A549 (cell line): Measurements from ENCODE around the gene GAP43.

Experiments used
- CBX8 ChIP-seq: fragments of 200-600 bp; sonication (generic); IDR thresholded peaks from 2 replicates; pipeline ENCODE4 v1.6.1; 2016
- CTCF ChIP-seq: fragments of >200 bp; sonication (Bioruptor Twin); formaldehyde crosslinking; IDR thresholded peaks from 3 replicates; pipeline ENCODE4 v1.5.1; 2016
- EP300 ChIP-seq, 2 experiments: fragments of >200 bp; sonication (Bioruptor Twin); formaldehyde crosslinking; IDR thresholded peaks; 2 replicates in 1 of 2; 3 replicates in 1 of 2; pipeline ENCODE4 v1.6.1; 2016 to 2017
- HDAC2 ChIP-seq: fragments of 200-600 bp; sonication (generic); IDR thresholded peaks from 2 replicates; pipeline ENCODE4 v1.6.1; 2016
- HES2 ChIP-seq: fragments of >200 bp; sonication (Bioruptor Twin); formaldehyde crosslinking; IDR thresholded peaks from 2 replicates; pipeline ENCODE4 v1.6.1; 2016
- HOXB5 ChIP-seq: fragments of 250-450 bp; sonication (Bioruptor Pico); IDR thresholded peaks from 2 replicates; pipeline ENCODE4 v1.5.0; 2020; ENCODE audit warnings: mild to moderate bottlenecking, moderate library complexity
- MAFK ChIP-seq: fragments of 450-650 bp; IDR thresholded peaks from 2 replicates; pipeline ENCODE4 v1.6.1; 2014; ENCODE audit not compliant: partially characterized antibody
- POLR2A ChIP-seq: IDR thresholded peaks from 2 replicates; pipeline ENCODE4 v1.6.1; 2012; ENCODE audit warnings: mild to moderate bottlenecking, low read length
- RAD21 ChIP-seq, 2 experiments: fragments of >200 bp in 1 of 2; sonication (Bioruptor Twin) in 1 of 2; formaldehyde crosslinking in 1 of 2; IDR thresholded peaks in 1 of 2; conservative IDR thresholded peaks in 1 of 2; 2 replicates in 1 of 2; 3 replicates in 1 of 2; pipeline ENCODE4 v1.6.1; 2012 to 2018; ENCODE audit warnings: inconsistent platforms in 1 of 2
- SMC3 ChIP-seq: fragments of >200 bp; sonication (Bioruptor Twin); formaldehyde crosslinking; IDR thresholded peaks from 3 replicates; pipeline ENCODE4 v1.6.1; 2018; ENCODE audit warnings: inconsistent platforms
- SREBF2 ChIP-seq: fragments of 450-650 bp; IDR thresholded peaks from 2 replicates; pipeline ENCODE4 v1.6.1; 2014; ENCODE audit warnings: mild to moderate bottlenecking, moderate library complexity
- USF2 ChIP-seq: fragments of 450-650 bp; IDR thresholded peaks from 2 replicates; pipeline ENCODE4 v1.6.1; 2014; ENCODE audit warnings: antibody characterized with exemption
- ZFP36 ChIP-seq: fragments of 450-650 bp; IDR thresholded peaks from 2 replicates; pipeline ENCODE4 v1.6.1; 2014; ENCODE audit warnings: borderline replicate concordance; ENCODE audit not compliant: partially characterized antibody

- no peak for TF ChIP-seq CBX8
- TF ChIP-seq POLR2A = no peak
- TF ChIP-seq RAD21 (conservative IDR thresholded peaks at IDR 0.05 in 1 of 2, IDR thresholded peaks at IDR 0.05 in 1 of 2) = no peak
- TF ChIP-seq HDAC2 = no peak
- TF ChIP-seq EP300 (IDR thresholded peaks at IDR 0.05) = no peak
- no peak for TF ChIP-seq CTCF
- TF ChIP-seq USF2 = no peak
- TF ChIP-seq MAFK = peak; percentile 89
- TF ChIP-seq SREBF2 = no peak
- TF ChIP-seq HOXB5 = no peak
- TF ChIP-seq HES2 = no peak
- TF ChIP-seq ZFP36 = no peak
- TF ChIP-seq SMC3 = no peak
Observed at GRCh38 chr3:115627180-115628074, 4.1 kb downstream of the GAP43 start.
